ENCODE results near the gene MYO1F.

Gene MYO1F

DNA sequence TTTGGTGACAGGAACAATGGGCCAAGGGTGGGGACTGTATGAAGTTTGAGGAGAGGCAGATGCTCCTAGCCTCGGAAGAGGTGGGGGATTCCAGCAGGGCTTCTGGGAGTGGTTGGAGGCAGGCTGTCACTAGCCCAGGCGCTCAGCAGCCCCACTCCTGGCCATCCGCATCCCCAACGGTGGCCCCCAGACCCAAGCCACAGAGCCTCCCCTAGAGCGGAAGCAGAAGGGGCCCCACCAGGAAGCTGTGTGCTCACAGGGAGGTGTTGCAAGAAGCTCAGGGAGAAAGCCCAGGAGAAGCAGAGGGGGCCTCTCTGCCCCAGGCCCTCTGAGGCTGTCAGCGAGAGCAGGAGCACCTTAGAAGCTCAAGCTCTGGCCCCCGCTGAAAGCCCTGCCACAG is 83.1 kb downstream of the MYO1F start:
- ATAC-seq (replicated peaks), result peak in 1 of 2 donors; percentile 18
- no peak overlapping the region for H3K27ac Mint-ChIP-seq

DNA sequence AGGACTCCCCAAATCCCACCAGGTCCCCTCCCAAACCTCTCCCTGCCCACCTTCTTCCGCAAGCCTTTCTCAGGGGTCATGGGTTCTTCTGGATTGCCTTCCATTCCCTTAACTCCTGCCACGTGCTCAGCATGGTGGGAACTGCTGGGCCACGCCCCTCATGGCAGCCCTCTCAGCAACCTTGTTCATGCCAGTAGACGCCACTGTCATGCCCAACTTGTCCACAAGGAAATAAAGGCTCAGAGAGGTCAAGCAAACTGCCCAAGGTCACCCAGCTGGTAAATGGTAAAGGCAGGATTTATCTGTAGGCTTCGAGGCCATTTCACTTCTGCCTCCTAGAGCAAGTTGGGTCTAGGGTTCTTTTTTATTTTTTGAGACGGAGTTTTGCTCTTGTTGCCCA is 85.7 kb downstream of the MYO1F start:
- no peak for ATAC-seq (replicated peaks)
- Mint-ChIP-seq H3K9me3 (no peaks in the 10 kb centered on the region), H3K27me3 (no peaks in the 10 kb centered on the region), H3K27ac (no peak overlapping the region), H3K36me3 (peaks cover 35 to 37% of the 10 kb centered on the region in 2 donors), H3K4me1 (peaks cover 13 to 30% of the 10 kb centered on the region in 2 donors), H3K4me3 (no peak overlapping the region)
- DNase-seq, result no peak

More for the DNA sequence above, 83.1 kb downstream of the MYO1F start:
- H3K4me3 Mint-ChIP-seq, result no peak overlapping the region
- no peak for DNase-seq
- no peaks in the 10 kb centered on the region for H3K27me3 Mint-ChIP-seq
- peaks cover 13 to 17% of the 10 kb centered on the region in 2 donors for H3K36me3 Mint-ChIP-seq
- H3K9me3 Mint-ChIP-seq, result no peaks in the 10 kb centered on the region
- H3K4me1 Mint-ChIP-seq, result peaks cover 3 to 13% of the 10 kb centered on the region in 2 donors

DNA sequence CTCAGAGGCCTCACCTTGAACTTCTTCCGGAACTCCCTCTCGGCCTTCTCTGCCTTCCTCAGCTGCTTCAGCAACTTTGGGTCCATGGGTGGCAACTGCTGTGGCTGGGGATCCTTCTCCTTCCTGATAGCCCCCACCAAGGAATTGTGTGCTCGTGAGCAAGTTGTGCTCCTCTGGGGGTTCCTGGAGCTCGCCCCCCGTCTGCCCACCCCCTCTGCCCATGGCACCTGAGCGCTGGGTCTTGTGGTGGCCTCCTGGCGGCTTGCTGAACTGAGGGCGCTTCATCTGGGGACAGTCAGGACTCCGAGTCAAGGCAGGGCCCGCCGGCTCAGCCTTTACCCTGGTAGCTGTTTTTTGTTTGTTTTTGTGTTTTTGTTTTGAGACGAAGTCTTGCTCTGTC is 86.4 kb downstream of the MYO1F start:
- ATAC-seq (replicated peaks) (no peak), DNase-seq (no peak)
- Mint-ChIP-seq H3K4me3 (no peak overlapping the region), H3K9me3 (no peaks in the 10 kb centered on the region), H3K27me3 (no peaks in the 10 kb centered on the region), H3K36me3 (peaks cover 41 to 44% of the 10 kb centered on the region in 2 donors), H3K27ac (peak overlapping the region; percentile 25), H3K4me1 (peaks cover 17 to 37% of the 10 kb centered on the region in 2 donors)

DNA sequence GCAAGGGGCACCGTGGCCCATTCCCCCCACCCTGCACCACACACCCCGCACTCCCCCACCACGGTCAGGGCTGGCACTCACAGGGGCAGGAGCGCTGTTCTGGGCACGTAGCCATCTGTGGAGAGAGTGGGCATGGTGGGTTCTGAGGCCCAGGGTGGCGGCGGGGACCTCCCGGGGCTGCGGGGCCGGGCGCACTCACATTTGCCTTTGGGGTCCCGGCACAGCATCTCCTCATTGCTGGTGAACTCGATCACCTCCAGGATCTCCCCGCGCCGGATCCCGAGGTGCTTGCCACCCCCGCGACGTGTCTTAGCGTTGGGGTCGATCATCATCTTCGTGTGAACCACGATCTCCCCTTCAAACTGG is 86.9 kb downstream of the MYO1F start:
- peak overlapping the region; percentile 76 for H3K27ac Mint-ChIP-seq
- peaks cover 46 to 47% of the 10 kb centered on the region in 2 donors for H3K36me3 Mint-ChIP-seq
- no peaks in the 10 kb centered on the region for H3K27me3 Mint-ChIP-seq
- no peaks in the 10 kb centered on the region for H3K9me3 Mint-ChIP-seq
- ATAC-seq (replicated peaks) (no peak), DNase-seq (no peak)
- H3K4me3 Mint-ChIP-seq, result no peak overlapping the region
- peaks cover 17 to 39% of the 10 kb centered on the region in 2 donors for H3K4me1 Mint-ChIP-seq

DNA sequence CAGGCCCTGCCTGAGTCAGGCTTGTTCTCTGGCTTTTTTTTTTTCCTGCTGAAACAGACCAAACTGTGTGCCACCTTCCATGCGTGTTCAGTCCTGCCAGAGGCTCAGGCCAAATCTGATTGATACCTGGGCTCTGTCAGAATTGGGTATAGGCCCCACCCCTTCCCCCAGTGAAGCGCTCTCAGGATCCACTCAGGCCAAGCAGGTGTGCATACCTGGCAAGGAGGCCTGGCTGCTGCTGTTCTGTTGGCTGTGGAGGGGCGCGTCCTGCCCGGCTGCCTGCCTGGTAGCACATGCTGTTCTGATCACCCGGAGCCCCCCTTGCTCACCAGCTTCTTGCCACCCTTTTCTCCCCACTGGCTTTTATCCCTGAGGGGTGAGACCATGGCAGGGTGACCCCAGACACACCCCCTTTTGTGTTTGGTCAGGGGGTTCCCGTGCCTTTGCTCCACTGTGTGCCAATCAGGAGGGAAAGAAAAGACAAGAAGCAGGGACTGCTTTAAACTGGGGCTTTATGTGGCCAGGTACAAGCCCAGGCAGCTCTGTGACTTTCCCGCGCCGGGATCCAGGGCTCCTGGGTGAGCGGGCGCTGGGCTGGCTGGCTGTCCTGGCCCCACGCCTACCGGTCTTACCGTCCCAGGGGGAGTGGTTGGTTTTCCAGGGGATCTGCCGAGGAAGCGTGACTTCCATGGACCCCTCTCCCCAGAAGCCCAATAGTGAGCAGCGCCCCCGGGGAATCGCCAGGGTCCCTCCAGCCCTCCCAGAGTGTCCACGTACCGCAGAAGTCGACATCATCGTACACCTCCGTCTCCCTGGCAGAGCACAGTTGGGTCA is 87.5 kb downstream of the MYO1F start:
- Mint-ChIP-seq H3K4me1 (peaks cover 17 to 38% of the 10 kb centered on the region in 2 donors), H3K27me3 (no peaks in the 10 kb centered on the region), H3K27ac (peak overlapping the region; percentile 76), H3K4me3 (no peak overlapping the region), H3K36me3 (peaks cover 52 to 53% of the 10 kb centered on the region in 2 donors), H3K9me3 (no peaks in the 10 kb centered on the region)
- ATAC-seq (replicated peaks) (no peak), DNase-seq (no peak)

DNA sequence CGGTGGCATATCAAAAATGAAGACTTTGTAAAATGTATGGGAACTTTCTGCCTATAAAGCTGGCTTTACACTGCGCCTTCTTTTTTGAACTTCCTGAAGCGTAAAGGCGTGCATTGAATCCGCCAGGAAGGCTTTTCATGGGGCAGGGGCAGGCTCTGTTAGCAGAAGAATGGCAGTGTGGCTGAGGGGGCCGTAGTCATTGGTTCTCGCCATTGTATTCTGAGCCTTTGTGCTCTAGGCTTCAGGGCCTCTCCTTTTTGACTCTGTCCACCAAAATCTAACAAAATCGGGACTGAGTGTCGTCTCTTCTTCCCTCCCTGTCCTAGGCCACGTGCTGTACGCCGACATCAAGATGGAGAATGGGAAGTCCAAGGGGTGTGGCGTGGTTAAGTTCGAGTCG is 88.9 kb downstream of the MYO1F start:
- no peak for ATAC-seq (replicated peaks)
- Mint-ChIP-seq H3K27ac (peak overlapping the region; percentile 94), H3K9me3 (no peaks in the 10 kb centered on the region), H3K4me1 (peaks cover 15 to 27% of the 10 kb centered on the region in 2 donors), H3K27me3 (no peaks in the 10 kb centered on the region), H3K4me3 (peak overlapping the region in 1 of 2 donors; percentile 10), H3K36me3 (peaks cover 57 to 61% of the 10 kb centered on the region in 2 donors)
- no peak for DNase-seq

DNA sequence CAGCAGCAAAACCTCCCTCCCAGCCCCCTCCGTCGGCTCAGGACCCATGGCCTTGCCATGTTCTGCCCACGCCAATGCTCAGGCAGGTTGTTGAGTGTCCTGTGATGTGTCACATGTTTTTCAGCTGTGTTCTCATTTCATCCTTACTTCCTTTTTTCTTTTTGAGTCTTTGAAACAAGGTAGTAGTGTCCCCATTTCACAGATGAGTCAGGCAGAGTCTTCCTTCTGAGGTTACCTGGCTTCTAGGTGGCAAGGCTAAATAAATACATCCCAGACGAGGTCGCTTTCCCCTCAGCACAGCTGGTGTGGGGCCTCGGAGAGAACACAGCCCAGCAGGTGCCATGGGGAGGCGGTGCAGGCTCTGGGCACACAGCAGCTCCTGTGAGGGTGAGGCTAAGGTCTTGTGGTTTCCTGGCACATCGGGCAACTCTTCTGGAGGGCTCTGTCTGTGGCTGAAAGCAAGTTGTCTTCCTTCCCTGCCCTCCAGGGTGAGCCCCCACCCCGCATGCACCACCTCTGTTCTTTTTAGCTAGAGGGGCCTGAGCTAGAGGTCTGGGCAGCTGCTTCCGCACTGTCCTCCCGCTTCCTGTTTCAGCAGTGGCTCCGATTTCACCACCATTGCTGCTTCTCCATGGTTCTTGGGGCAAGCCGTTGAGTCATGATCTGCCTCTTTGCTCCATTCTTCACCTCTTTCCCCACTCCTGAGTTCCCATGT is 89.9 kb downstream of the MYO1F start:
- ATAC-seq (replicated peaks), result peak; percentile 72 to 78
- peak overlapping the region in 1 of 2 donors; percentile 43 for H3K4me3 Mint-ChIP-seq
- H3K27me3 Mint-ChIP-seq, result no peaks in the 10 kb centered on the region
- H3K4me1 Mint-ChIP-seq, result peaks cover 18 to 27% of the 10 kb centered on the region in 2 donors
- H3K27ac Mint-ChIP-seq, result peak overlapping the region; percentile 94
- H3K36me3 Mint-ChIP-seq, result peaks cover 66 to 67% of the 10 kb centered on the region in 2 donors
- no peaks in the 10 kb centered on the region for H3K9me3 Mint-ChIP-seq
- no peak for DNase-seq

DNA sequence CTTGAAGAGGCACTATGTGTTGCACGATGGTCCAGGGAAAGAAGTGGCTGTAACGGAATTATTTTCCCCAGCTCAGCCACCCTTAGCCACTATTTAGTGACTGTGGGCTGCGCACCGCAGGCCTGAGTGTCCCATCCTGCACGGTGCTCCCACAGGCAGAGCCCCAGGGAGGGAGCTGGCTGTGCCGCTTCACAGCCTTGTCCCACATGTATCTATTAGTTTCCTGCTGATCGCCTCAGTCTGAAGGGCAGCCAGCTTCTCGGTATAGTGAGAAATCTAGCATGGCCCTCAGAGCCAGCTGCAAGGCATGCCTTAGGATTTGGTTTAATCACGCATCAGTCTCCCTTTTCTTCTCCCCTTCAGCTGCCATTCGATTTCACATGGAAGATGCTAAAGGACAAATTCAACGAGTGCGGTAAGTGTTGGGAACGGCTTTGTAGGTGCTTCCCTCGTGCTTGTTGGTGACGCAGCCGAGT is 90.5 kb downstream of the MYO1F start:
- Mint-ChIP-seq H3K27me3 (no peaks in the 10 kb centered on the region), H3K27ac (peak overlapping the region; percentile 94), H3K4me1 (peaks cover 18 to 27% of the 10 kb centered on the region in 2 donors), H3K9me3 (no peaks in the 10 kb centered on the region), H3K4me3 (peak overlapping the region in 1 of 2 donors; percentile 32), H3K36me3 (peaks cover 70% of the 10 kb centered on the region in 2 donors)
- ATAC-seq (replicated peaks) (no peak), DNase-seq (no peak)

DNA sequence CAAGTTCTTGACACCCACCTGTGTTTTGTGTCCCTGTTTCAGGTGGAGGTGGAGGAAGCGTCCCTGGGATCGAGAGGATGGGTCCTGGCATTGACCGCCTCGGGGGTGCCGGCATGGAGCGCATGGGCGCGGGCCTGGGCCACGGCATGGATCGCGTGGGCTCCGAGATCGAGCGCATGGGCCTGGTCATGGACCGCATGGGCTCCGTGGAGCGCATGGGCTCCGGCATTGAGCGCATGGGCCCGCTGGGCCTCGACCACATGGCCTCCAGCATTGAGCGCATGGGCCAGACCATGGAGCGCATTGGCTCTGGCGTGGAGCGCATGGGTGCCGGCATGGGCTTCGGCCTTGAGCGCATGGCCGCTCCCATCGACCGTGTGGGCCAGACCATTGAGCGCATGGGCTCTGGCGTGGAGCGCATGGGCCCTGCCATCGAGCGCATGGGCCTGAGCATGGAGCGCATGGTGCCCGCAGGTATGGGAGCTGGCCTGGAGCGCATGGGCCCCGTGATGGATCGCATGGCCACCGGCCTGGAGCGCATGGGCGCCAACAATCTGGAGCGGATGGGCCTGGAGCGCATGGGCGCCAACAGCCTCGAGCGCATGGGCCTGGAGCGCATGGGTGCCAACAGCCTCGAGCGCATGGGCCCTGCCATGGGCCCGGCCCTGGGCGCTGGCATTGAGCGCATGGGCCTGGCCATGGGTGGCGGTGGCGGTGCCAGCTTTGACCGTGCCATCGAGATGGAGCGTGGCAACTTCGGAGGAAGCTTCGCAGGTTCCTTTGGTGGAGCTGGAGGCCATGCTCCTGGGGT is 91.5 kb downstream of the MYO1F start:
- H3K27me3 Mint-ChIP-seq, result no peaks in the 10 kb centered on the region
- DNase-seq (no peak), ATAC-seq (replicated peaks) (no peak)
- no peaks in the 10 kb centered on the region for H3K9me3 Mint-ChIP-seq
- H3K4me3 Mint-ChIP-seq, result no peak overlapping the region
- peaks cover 17 to 27% of the 10 kb centered on the region in 2 donors for H3K4me1 Mint-ChIP-seq
- peaks cover 74 to 78% of the 10 kb centered on the region in 2 donors for H3K36me3 Mint-ChIP-seq
- peak overlapping the region; percentile 84 for H3K27ac Mint-ChIP-seq

DNA sequence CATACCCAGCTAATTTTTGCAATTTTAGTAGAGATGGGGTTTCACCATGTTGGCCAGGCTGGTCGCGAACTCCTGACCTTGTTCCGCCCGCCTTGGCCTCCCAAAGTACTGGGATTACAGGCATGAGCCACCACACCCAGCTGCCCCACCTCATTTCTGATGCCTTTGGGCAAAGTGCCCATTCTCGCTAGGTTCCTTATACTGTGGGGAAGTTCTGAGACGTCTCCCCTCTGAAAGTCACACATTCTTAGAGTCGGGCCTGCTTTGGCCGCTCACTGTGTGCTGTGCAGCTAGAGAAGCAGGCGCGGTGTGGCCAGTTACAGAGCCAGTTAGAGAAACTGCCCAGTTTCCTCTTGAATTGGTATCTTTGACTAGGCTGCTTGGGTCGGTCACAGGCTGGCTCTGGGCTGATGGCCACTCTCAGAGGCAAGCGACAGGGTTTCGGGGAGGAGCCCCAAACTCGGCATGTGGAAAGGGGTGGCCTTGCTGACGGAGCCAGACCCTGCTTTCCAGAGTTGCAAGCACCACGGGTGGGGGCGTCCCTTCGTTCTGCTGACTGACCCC is 92.8 kb downstream of the MYO1F start:
- H3K4me1 Mint-ChIP-seq, result peaks cover 17 to 27% of the 10 kb centered on the region in 2 donors
- no peak overlapping the region for H3K4me3 Mint-ChIP-seq
- no peak overlapping the region for H3K27ac Mint-ChIP-seq
- no peaks in the 10 kb centered on the region for H3K9me3 Mint-ChIP-seq
- H3K27me3 Mint-ChIP-seq, result no peaks in the 10 kb centered on the region
- ATAC-seq (replicated peaks), result no peak
- peaks cover 67 to 72% of the 10 kb centered on the region in 2 donors for H3K36me3 Mint-ChIP-seq
- DNase-seq, result no peak

DNA sequence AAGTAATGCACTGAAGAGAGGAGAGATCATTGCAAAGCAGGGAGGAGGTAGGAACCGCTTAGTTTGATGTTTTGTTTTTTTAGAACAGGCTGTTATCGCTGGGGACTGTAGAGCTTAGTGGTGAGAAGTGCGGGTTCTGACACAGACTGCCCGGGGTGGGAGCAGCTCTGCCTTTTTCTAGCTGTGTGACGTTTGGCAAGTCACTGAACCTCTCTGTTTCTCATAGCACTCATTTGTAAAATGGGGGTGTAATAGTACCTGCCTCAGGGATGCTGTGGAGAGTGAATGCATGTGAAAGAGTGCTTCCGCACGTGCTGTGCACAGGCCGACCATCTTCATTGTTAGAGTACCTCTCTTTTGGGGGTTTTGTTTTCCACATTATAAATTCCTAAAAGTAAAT is 94.1 kb downstream of the MYO1F start:
- Mint-ChIP-seq H3K27me3 (no peaks in the 10 kb centered on the region), H3K36me3 (peaks cover 66% of the 10 kb centered on the region in 2 donors), H3K27ac (no peak overlapping the region), H3K4me3 (no peak overlapping the region), H3K9me3 (no peaks in the 10 kb centered on the region), H3K4me1 (peaks cover 18 to 26% of the 10 kb centered on the region in 2 donors)
- ATAC-seq (replicated peaks) (no peak), DNase-seq (no peak)

DNA sequence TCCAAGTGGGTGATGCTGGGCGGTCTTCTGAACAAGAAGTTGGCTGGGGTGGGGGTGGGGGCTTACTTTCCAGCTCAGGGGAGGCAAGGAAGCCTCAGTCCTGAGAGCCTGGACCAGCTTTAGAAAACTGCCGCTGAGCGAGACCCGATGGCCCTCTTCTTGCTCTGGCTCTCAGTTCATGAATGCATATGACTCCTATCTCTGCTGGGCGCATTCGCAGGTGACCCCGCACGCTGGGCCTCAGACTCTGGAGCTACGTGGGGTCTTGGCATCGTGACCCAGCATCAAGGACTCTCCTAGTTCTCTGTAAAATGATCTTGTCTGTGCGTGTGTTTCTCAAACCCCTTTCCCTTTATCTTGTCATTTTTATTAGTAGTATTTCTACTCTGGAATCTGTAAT is 94.5 kb downstream of the MYO1F start:
- Mint-ChIP-seq H3K27ac (peak overlapping the region; percentile 20), H3K36me3 (peaks cover 66% of the 10 kb centered on the region in 2 donors), H3K27me3 (no peaks in the 10 kb centered on the region), H3K9me3 (no peaks in the 10 kb centered on the region), H3K4me1 (peaks cover 20 to 26% of the 10 kb centered on the region in 2 donors), H3K4me3 (no peak overlapping the region)
- DNase-seq (no peak), ATAC-seq (replicated peaks) (no peak)

DNA sequence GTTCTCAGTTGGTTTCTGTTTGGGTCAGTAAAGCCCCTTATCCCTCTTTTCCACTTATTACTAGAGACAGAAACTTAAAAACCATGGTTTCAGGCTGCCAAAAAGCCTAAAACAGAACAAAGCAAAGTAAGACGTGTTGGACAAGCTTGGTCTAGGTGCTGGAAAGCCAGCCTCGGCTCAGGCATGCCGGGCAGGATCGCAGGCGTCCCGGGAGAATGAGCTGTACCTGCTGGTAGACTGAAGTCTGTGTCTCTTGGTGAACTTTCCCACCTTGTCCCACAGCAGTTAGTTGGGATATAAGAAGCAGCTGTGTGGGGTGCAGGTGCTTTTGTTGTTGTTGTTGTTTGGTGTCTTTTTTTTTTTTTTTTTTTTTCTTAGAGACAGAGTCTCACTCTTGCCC is 95.6 kb downstream of the MYO1F start:
- H3K4me1 Mint-ChIP-seq, result peaks cover 14 to 17% of the 10 kb centered on the region in 2 donors
- peak overlapping the region; percentile 59 for H3K27ac Mint-ChIP-seq
- H3K4me3 Mint-ChIP-seq, result no peak overlapping the region
- ATAC-seq (replicated peaks) (no peak), DNase-seq (no peak)
- H3K36me3 Mint-ChIP-seq, result peaks cover 57 to 61% of the 10 kb centered on the region in 2 donors
- H3K9me3 Mint-ChIP-seq, result no peaks in the 10 kb centered on the region
- no peaks in the 10 kb centered on the region for H3K27me3 Mint-ChIP-seq

DNA sequence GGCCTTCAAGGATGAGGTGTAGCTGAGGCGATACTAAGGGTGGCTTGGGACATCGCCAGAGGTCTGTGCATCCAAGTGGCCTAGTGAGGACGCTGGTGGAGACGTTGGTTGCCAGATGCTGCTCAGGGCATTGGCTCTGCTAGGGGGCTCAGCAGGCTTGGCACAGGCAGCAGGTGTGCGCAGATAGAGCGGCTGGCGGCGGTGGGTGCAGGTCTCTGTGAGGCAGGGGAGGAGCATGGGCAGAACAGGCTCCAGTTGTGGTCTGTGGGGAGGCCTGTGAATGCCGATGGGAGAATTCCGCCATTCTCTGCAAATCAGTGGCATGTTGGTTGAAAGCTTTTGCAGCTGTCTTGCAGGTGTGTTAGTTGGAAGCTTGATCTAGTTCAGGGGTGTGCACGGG is 96.0 kb downstream of the MYO1F start:
- Mint-ChIP-seq H3K4me3 (no peak overlapping the region), H3K9me3 (no peaks in the 10 kb centered on the region), H3K27ac (peak overlapping the region; percentile 6), H3K36me3 (peaks cover 55 to 59% of the 10 kb centered on the region in 2 donors), H3K4me1 (peaks cover 12 to 14% of the 10 kb centered on the region in 2 donors), H3K27me3 (no peaks in the 10 kb centered on the region)
- DNase-seq, result no peak
- ATAC-seq (replicated peaks), result no peak

Data from stimulated activated naive B cell treated with anti-CD40 and anti-IgM and Interleukin-4, amounts not matched to agents 10 μg/mL and 1 μg/mL and 100 μg/mL, for 72 hours (primary cell).